IMR-90 (cell line): ENCODE measurements around the gene ZNF121. TPM values are rescaled to one million over a fixed set of nuclear protein-coding genes. Genes with fewer than 3 reads are reported as not detected.

Experiments
- ATAC-seq: fragments of 200-7000 bp; cut with Tn5 transposase; 2 replicates; pipeline ENCODE4 v1.9.1; 2020; ENCODE audit warnings: low read depth, mild to moderate bottlenecking, moderate library complexity
- BruUV-seq: library from RNA; stranded (reverse); fragments of 400-500 nt; replicated peaks from 2 replicates; lab custom pipeline; 2021; lab: Mats Ljungman, UMichigan
- CTCF ChIA-PET: fragments of 300-600 bp; formaldehyde crosslinking; extraction: SDS; loops from one replicate; lab custom pipeline; 2021; ENCODE audit warnings: antibody characterized with exemption; lab: Yijun Ruan, JAX
- POLR2A ChIA-PET: fragments of 300-600 bp; sonication (Branson Sonifier 250); formaldehyde crosslinking; loops from one replicate; lab custom pipeline; 2022; ENCODE audit warnings: antibody characterized with exemption; ENCODE audit not compliant: unreplicated experiment; lab: Charles Lee
- DNase-seq: peaks from one replicate; pipeline ENCODE4 v3.0.0; 2013
- H2AFZ ChIP-seq: replicated peaks from 2 replicates; pipeline ENCODE3; 2013; ENCODE audit warnings: low read length, mild to moderate bottlenecking; ENCODE audit not compliant: poor library complexity
- H2AK5ac ChIP-seq: 2 replicates; pipeline ENCODE4 v1.6.1; 2013; ENCODE audit warnings: low read depth, low read length, inconsistent platforms
- H2AK9ac ChIP-seq: replicated peaks from 2 replicates; pipeline ENCODE3; 2013; ENCODE audit warnings: mild to moderate bottlenecking, low read depth, low read length, moderate library complexity; ENCODE audit not compliant: poor library complexity
- H2BK120ac ChIP-seq: 2 replicates; pipeline ENCODE4 v1.6.1; 2013; ENCODE audit warnings: low read depth, low read length, inconsistent platforms
- H2BK15ac ChIP-seq: 3 replicates; pipeline ENCODE4 v1.6.1; 2013; ENCODE audit warnings: low read depth, low read length, inconsistent platforms
- H2BK20ac ChIP-seq: 2 replicates; pipeline ENCODE4 v1.6.1; 2013; ENCODE audit warnings: low read depth, mild to moderate bottlenecking, inconsistent platforms, low read length, moderate library complexity
- H2BK5ac ChIP-seq: 2 replicates; pipeline ENCODE4 v1.6.1; 2013; ENCODE audit warnings: mild to moderate bottlenecking, low read depth, low read length, inconsistent platforms; ENCODE audit not compliant: poor library complexity, severe bottlenecking
- H3K14ac ChIP-seq: replicated peaks from 2 replicates; pipeline ENCODE4 v1.6.1; 2013; ENCODE audit warnings: low read depth, low read length, inconsistent platforms
- H3K18ac ChIP-seq: 2 replicates; pipeline ENCODE4 v1.6.1; 2013; ENCODE audit warnings: low read depth, low read length, control low read depth
- H3K23ac ChIP-seq: 2 replicates; pipeline ENCODE4 v1.6.1; 2013; ENCODE audit warnings: low read depth, low read length, inconsistent platforms
- H3K27ac ChIP-seq: 2 replicates; pipeline ENCODE4 v1.5.1; 2013; ENCODE audit warnings: mild to moderate bottlenecking, control low read depth, low read length; ENCODE audit not compliant: insufficient read depth
- H3K27me3 ChIP-seq: 2 replicates; pipeline ENCODE4 v1.6.1; 2013; ENCODE audit warnings: low read length; ENCODE audit not compliant: control insufficient read depth, insufficient read depth
- H3K36me3 ChIP-seq: 2 replicates; pipeline ENCODE4 v1.6.1; 2013; ENCODE audit warnings: low read length, mixed read lengths; ENCODE audit not compliant: control insufficient read depth, insufficient read depth
- H3K4ac ChIP-seq: 2 replicates; pipeline ENCODE4 v1.6.1; 2013; ENCODE audit warnings: low read depth, low read length, inconsistent platforms
- H3K4me1 ChIP-seq: 2 replicates; pipeline ENCODE4 v1.6.1; 2013; ENCODE audit warnings: low read length, mixed read lengths; ENCODE audit not compliant: control insufficient read depth, insufficient read depth
- H3K4me2 ChIP-seq: 2 replicates; pipeline ENCODE4 v1.6.1; 2013; ENCODE audit warnings: low read depth, mild to moderate bottlenecking, control low read depth, low read length, moderate library complexity
- H3K4me3 ChIP-seq: 2 replicates; pipeline ENCODE4 v1.5.1; 2013; ENCODE audit warnings: low read depth, mild to moderate bottlenecking, control low read depth, low read length, moderate library complexity; ENCODE audit not compliant: insufficient read depth
- H3K56ac ChIP-seq: 2 replicates; pipeline ENCODE4 v1.6.1; 2013; ENCODE audit warnings: low read length, inconsistent platforms; ENCODE audit not compliant: insufficient read depth; ENCODE audit errors: extremely low read depth
- H3K79me1 ChIP-seq, 2 experiments: 2 replicates each; pipeline ENCODE4 v1.6.1; 2013; ENCODE audit warnings: low read length in 2 of 2, inconsistent platforms in 1 of 2, low read depth in 1 of 2
- H3K9ac ChIP-seq: 2 replicates; pipeline ENCODE4 v1.6.1; 2013; ENCODE audit warnings: low read depth, low read length, control low read depth
- H3K9me1 ChIP-seq: 2 replicates; pipeline ENCODE4 v1.6.1; 2013; ENCODE audit warnings: low read length, inconsistent platforms; ENCODE audit not compliant: insufficient read depth
- H3K9me3 ChIP-seq: 2 replicates; pipeline ENCODE4 v1.6.1; 2013; ENCODE audit warnings: low read length; ENCODE audit not compliant: control insufficient read depth, insufficient read depth
- H4K20me1 ChIP-seq: 2 replicates; pipeline ENCODE4 v1.6.1; 2013; ENCODE audit warnings: low read length, inconsistent platforms; ENCODE audit not compliant: insufficient read depth
- H4K5ac ChIP-seq: 2 replicates; pipeline ENCODE4 v1.6.1; 2013; ENCODE audit warnings: mild to moderate bottlenecking, low read depth, low read length, control low read depth
- H4K8ac ChIP-seq, 2 experiments: 2 replicates each; pipeline ENCODE4 v1.6.1; 2013; ENCODE audit warnings: low read depth in 2 of 2, low read length in 2 of 2, control low read depth in 1 of 2, inconsistent platforms in 1 of 2
- H4K91ac ChIP-seq: 2 replicates; pipeline ENCODE4 v1.6.1; 2013; ENCODE audit warnings: low read depth, low read length, inconsistent platforms; ENCODE audit not compliant: insufficient read depth
- RFX5 ChIP-seq: IDR thresholded peaks from 2 replicates; pipeline ENCODE4 v1.8.0; 2012; ENCODE audit warnings: low read depth, mild to moderate bottlenecking, low read length, moderate library complexity
- WGBS, 2 experiments: methylation state at CpG; one replicate each; pipeline versions ENCODE4 v1.1.5 to v1.1.7; 2013; ENCODE audit warnings: missing lambda C conversion rate in 2 of 2; ENCODE audit not compliant: insufficient read length in 1 of 2; ENCODE audit errors: extremely low coverage in 2 of 2; 5-methylcytosine and 5-hydroxymethylcytosine counted together
- dilution Hi-C: fragments of 300-500 bp; cut with HindIII; formaldehyde crosslinking; loops from one replicate; pipeline ENCODE4 v1.14.3; 2018; ENCODE audit warnings: low sequenced_read_pairs; ENCODE audit not compliant: unreplicated experiment
- in situ Hi-C: fragments of 300-500 bp; cut with MboI; formaldehyde crosslinking; loops from 3 replicates; pipeline ENCODE4 v1.14.3; 2019; ENCODE audit warnings: low sequenced_read_pairs, inconsistent platforms, mixed read lengths
- intact Hi-C: fragments of 100-400 bp; cut with micrococcal nuclease; formaldehyde crosslinking; loops from 2 replicates; pipeline ENCODE4 v1.10.0; 2022
- polyA plus RNA-seq, 3 experiments: library from polyadenylated mRNA; depleted of rRNA; stranded (reverse); fragments of >200 nt; gene quantifications; 2 replicates each; pipeline ENCODE4 v1.2.3, GENCODE V29; 2012; ENCODE audit warnings: low replicate concordance in 1 of 3
- total RNA-seq: library from RNA; depleted of rRNA; stranded (reverse); fragments of >200 nt; gene quantifications from 2 replicates; pipeline ENCODE4 v1.2.3, GENCODE V29; 2012

The ZNF121 gene
- total and polyA plus RNA-seq, 2 of the 4 experiments (the other 2 are of a cell fraction): 3.1 to 62.9 TPM

GRCh38 chr19:9580728-9581127 is 3.6 kb downstream of the ZNF121 start:
- in situ Hi-C loops: no loop called here

More at GRCh38 chr19:9580728-9581127, 3.6 kb downstream of the ZNF121 start:
- Histone ChIP-seq H3K4me1 (no peaks in the 10 kb centered on the region), H2AFZ (no peak overlapping the region), H4K8ac (no peak overlapping the region), H4K91ac (no peak overlapping the region), H3K27ac (no peak overlapping the region), H3K56ac (no peak overlapping the region), H4K5ac (no peak overlapping the region), H3K4ac (no peak overlapping the region), H3K9ac (no peak overlapping the region), H4K20me1 (peaks cover 32% of the 10 kb centered on the region), H3K79me1 (peaks cover 4 to 11% of the 10 kb centered on the region in 2 experiments; a peak in 3 of 4 replicates), H3K4me3 (no peak overlapping the region), H3K9me3 (peaks cover 23% of the 10 kb centered on the region), H2AK9ac (no peak overlapping the region), H3K14ac (no peak overlapping the region), H2AK5ac (no peak overlapping the region), H3K18ac (no peak overlapping the region), H3K9me1 (no peaks in the 10 kb centered on the region), H3K36me3 (peaks cover 16% of the 10 kb centered on the region), H3K4me2 (no peak overlapping the region), H2BK5ac (no peak overlapping the region), H2BK20ac (no peak overlapping the region), H3K23ac (no peak overlapping the region), H3K27me3 (no peaks in the 10 kb centered on the region), H2BK120ac (no peak overlapping the region), H2BK15ac (no peak overlapping the region)
- POLR2A ChIA-PET: no interaction called here
- ATAC-seq (no peak), DNase-seq (no peak)
- TF ChIP-seq RFX5: no peak
- BruUV-seq: no TSS peak
- CTCF ChIA-PET: no interaction called here
- no CpG with 5 or more reads among the region's 5 CpGs for WGBS, 2 experiments
- dilution Hi-C loops (no loop called here), intact Hi-C loops (loop anchor here (5.0 to 10.0 kb wide), 3 partner anchors 143 to 373 kb away; partner anchors contain the start of gene ZNF266)
